HG02588 (cell line): ENCODE results near the gene MGAT4D.
"Not testable (repeated sequence)": the region's sequence is repeated elsewhere in the genome, so short reads cannot be mapped to it uniquely, and the experiment has no call there.

Experiments used
- ATAC-seq: cut with Tn5 transposase; IDR thresholded peaks from one replicate; pipeline ENCODE4 v1.9.1; 2021; ENCODE audit warnings: mild to moderate bottlenecking, moderate library complexity; ENCODE audit not compliant: unreplicated experiment

The MGAT4D gene

DNA sequence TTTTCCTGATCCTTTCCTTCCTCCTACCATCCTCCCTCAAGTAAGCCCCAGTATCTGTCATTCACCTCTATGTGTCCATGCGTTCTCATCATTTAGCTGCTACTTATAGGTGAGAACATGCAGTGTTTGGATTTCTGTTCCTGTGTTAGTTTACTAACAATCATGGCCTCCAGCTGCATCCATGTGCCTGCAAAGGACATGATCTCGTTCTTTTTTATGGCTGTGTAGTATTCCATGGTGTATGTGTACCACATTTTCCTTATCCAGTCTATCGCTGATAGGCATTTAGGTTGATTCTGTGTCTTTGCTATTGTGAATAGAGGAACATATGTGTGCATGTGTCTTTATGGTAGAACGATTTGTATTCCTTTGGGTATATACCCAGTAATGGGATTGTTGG lies 53.7 kb downstream of the MGAT4D start:
- ATAC-seq, result not testable (repeated sequence)

- ATAC-seq, result no peak
Observed at GRCh38 chr4:140439644-140440142, 58.4 kb downstream of the MGAT4D start.

GRCh38 chr4:140427919-140428471 lies 70.1 kb downstream of the MGAT4D start:
- no peak for ATAC-seq

GRCh38 chr4:140427106-140427918 lies 70.8 kb downstream of the MGAT4D start, which contains the start of gene CLGN:
Gene CLGN (minus strand): TSS chr4:140427648. CDS start chr4:140413078, 14,570 bp downstream.
- ATAC-seq, result peak; percentile 78

- peak; percentile 19 for ATAC-seq
Observed at GRCh38 chr4:140426610-140427105, 71.4 kb downstream of the MGAT4D start.

- no peak for ATAC-seq
Observed at GRCh38 chr4:140423106-140423505, 75.0 kb downstream of the MGAT4D start.

DNA sequence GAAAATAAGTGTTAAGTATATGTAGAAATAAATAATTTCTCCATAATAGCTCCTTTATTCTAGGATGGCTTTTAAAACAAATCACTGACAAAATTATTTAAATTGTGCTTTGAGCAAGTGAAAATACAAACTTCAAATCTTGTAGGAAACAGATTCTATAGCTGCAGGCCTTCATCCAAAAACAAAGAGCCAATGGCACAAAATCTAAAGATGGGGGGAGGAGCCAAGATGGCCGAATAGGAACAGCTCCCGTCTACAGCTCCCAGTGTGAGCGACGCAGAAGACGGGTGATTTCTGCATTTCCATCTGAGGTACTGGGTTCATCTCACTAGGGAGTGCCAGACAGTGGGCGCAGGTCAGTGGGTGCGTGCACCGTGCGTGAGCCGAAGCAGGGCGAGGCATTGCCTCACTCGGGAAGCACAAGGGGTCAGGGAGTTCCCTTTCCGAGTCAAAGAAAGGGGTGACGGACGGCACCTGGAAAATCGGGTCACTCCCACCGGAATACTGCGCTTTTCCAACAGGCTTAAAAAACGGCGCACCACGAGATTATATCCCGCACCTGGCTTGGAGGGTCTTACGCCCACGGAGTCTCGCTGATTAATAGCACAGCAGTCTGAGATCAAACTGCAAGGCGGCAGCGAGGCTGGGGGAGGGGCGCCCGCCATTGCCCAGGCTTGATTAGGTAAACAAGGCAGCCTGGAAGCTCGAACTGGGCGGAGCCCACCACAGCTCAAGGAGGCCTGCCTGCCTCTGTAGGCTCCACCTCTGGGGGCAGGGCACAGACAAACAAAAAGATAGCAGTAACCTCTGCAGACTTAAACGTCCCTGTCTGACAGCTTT lies 84.7 kb downstream of the MGAT4D start:
- ATAC-seq, result not testable (repeated sequence)

DNA sequence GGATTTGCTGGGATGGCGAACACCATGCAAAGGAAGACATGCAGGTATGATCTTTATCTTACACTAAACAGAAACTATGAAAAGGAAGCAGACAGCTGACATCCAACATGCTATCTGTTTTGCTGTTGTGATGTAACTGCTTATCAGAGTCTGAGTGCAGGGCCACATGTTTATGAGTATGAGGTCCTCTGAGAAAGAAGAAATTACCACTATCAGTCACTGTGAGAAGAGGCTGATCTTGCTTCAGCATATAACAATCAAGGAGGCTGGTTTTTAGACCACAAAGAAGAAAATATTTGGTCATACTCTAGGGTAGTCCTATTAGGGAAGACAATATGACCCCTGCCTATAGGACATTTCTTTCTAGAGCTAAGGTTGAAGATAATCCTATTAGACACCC lies 89.1 kb downstream of the MGAT4D start:
- no peak for ATAC-seq

DNA sequence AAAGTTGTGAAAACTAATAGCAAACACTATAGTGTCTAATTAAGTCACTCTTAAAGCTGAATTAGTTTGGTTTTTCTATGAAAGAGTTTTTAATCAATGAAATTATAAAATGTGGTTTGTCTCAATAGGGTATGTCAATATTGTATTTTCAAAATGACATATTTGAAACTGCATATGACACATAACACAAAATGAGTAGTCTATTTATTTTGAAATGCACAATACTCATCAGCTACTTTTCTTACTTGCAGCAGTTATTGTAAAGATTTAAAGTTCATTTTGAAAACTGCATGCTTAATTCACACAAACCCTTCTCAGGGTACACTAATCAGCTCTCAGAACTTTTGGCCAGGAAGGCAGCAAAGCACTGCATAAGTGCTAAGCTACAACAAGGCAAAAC lies 91.8 kb downstream of the MGAT4D start:
- no peak for ATAC-seq

DNA sequence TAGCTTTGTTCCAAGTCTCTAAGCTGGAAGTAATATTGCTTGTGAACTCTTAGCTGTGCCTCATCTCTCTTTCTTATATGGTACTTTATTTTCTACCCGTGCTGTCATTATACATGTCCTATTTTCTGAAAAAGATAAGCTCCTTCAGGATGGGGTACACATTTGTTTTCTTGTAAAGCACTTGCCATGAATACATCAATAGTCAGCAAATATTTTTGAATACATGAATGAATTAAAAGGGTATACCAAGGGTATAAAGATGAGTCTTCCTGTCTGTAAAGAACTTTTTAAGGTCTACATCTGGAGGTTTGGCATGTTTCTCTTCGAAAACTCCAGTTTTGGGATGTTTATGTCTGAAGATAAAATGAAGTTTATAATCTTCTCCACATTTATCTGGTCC lies 98.0 kb downstream of the MGAT4D start:
- no peak for ATAC-seq

- no peak for ATAC-seq
Observed at GRCh38 chr4:140395668-140396067, 102.4 kb downstream of the MGAT4D start.
